ENCODE measurements around the gene MBNL1. TPM values are rescaled to one million over a fixed set of nuclear protein-coding genes. Genes with fewer than 3 reads are reported as not detected.

Gene MBNL1
- total and polyA plus RNA-seq, 2 donors (not counting 3 experiments of a cell fraction or from before 2014, with no cell fraction given): 179 to 362 TPM

DNA sequence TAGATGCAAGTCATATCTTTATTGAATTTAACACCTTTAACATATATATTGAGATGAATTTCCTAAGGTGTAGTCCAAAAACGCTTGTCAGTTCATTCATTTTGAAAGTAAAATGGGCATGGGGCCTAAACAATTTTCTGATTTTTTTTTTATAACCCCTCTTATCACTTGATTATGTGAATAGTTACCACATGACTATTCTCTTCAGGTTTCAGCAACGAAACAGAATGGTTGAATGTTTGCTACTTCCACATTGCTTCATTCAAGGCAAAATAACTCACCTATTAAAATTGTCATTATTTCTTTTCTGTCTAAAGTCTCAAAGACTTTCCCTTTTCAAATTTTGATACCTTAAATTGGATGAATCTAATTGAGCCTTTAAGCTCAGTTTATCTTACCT is 96.4 kb downstream of the MBNL1 start:
- H3K4me1 ChIP-seq (ENCODE audit: control insufficient read depth, extremely low read depth, insufficient read depth, low read length): peaks cover under 1% of the 10 kb centered on the region
- no peaks in the 10 kb centered on the region for H3K9me1 ChIP-seq (replicated peaks; ENCODE audit: control insufficient read depth, extremely low read depth, insufficient read depth, low read length)
- no peaks in the 10 kb centered on the region for H3K9me3 ChIP-seq (replicated peaks; ENCODE audit: control insufficient read depth, insufficient read depth, low read length)
- FAIRE-seq (no peak), DNase-seq (ENCODE audit: low read depth, low spot score) (no peak)
- no peak overlapping the region for H2AFZ ChIP-seq (ENCODE audit: low read depth, low read length)
- no peaks in the 10 kb centered on the region for H3K27me3 ChIP-seq (ENCODE audit: control insufficient read depth in 2 of 2, insufficient read depth in 2 of 2, low read length in 2 of 2)
- no peak overlapping the region for H3K4me3 ChIP-seq (replicated peaks in 1 of 3; ENCODE audit: insufficient read depth in 1 of 3, low read depth in 1 of 3, low read length in 3 of 3)
- peaks cover 0 to 10% of the 10 kb centered on the region in 2 experiments for H3K36me3 ChIP-seq (ENCODE audit: control insufficient read depth in 2 of 2, extremely low read depth in 1 of 2, insufficient read depth in 2 of 2, low read length in 2 of 2)
- dilution Hi-C loops (cut with MboI; ENCODE audit: extremely low pct_ligation_motif_present, low sequenced_read_pairs) (no loop called here), intact Hi-C loops (cut with micrococcal nuclease) (loop anchor here (1.0 kb wide), 1 partner anchor 9 kb away; no protein-coding TSS in a partner anchor)
- H3K27ac ChIP-seq (ENCODE audit: insufficient read depth, low read depth, low read length): no peak overlapping the region
- peaks cover 100% of the 10 kb centered on the region for H3K79me2 ChIP-seq (ENCODE audit: control insufficient read depth, insufficient read depth, low read length)
- H4K20me1 ChIP-seq (replicated peaks; ENCODE audit: control insufficient read depth, extremely low read depth, insufficient read depth, low read length): peaks cover 27% of the 10 kb centered on the region
- TF ChIP-seq JUN (IDR thresholded peaks at IDR 0.05; ENCODE audit: borderline replicate concordance, insufficient read depth, insufficient read length, low read depth) (no peak), FOS (IDR thresholded peaks at IDR 0.05; ENCODE audit: borderline replicate concordance, insufficient read depth, low read length) (no peak), MYC (IDR thresholded peaks at IDR 0.05; ENCODE audit: low read depth, low read length) (no peak), GATA2 (IDR thresholded peaks at IDR 0.05; ENCODE audit: insufficient read depth, insufficient read length, low read depth, low read length) (no peak), POLR2AphosphoS5 (IDR thresholded peaks at IDR 0.05; ENCODE audit: insufficient read depth, low read depth, low read length) (no peak)
- TF ChIP-seq, protein P1, sequence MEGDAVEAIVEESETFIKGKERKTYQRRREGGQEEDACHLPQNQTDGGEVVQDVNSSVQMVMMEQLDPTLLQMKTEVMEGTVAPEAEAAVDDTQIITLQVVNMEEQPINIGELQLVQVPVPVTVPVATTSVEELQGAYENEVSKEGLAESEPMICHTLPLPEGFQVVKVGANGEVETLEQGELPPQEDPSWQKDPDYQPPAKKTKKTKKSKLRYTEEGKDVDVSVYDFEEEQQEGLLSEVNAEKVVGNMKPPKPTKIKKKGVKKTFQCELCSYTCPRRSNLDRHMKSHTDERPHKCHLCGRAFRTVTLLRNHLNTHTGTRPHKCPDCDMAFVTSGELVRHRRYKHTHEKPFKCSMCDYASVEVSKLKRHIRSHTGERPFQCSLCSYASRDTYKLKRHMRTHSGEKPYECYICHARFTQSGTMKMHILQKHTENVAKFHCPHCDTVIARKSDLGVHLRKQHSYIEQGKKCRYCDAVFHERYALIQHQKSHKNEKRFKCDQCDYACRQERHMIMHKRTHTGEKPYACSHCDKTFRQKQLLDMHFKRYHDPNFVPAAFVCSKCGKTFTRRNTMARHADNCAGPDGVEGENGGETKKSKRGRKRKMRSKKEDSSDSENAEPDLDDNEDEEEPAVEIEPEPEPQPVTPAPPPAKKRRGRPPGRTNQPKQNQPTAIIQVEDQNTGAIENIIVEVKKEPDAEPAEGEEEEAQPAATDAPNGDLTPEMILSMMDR (IDR thresholded peaks at IDR 0.05; ENCODE audit: extremely low read depth in 1 of 2, insufficient read depth in 1 of 2, low read depth in 1 of 2, low read length in 2 of 2): no peak
- H3K9ac ChIP-seq (replicated peaks; ENCODE audit: extremely low read depth, insufficient read depth, low read length): no peak overlapping the region
- no peak overlapping the region for H3K4me2 ChIP-seq (ENCODE audit: insufficient read depth, low read length)
- CTCF ChIA-PET: interaction anchor here (0.7 to 3.3 kb wide), 5 partner anchors 8 to 339 kb away, joined by 3 to 13 read pairs (median 5); no protein-coding TSS in a partner anchor
- no TSS peak for BruUV-seq (replicated peaks)
- POLR2A ChIA-PET: no interaction called here
